Stimulated activated CD4-positive, alpha-beta T cell treated with anti-CD3 and anti-CD28 coated beads, Interleukin-12 subunit alpha, Interleukin-12 subunit beta, amount 100 ng/mL, for 4 hours (primary cell): ENCODE data around the gene UBA6.
"Not testable (repeated sequence)": the region's sequence is repeated elsewhere in the genome, so short reads cannot be mapped to it uniquely, and the experiment has no call there.

ENCODE experiments used
- DNase-seq: peaks from one replicate; pipeline ENCODE4 v3.0.0-alpha.2; 2020

UBA6 gene

GRCh38 chr4:67659065-67659464, 41.9 kb downstream of the UBA6 start:
- DNase-seq = no peak

GRCh38 chr4:67658302-67658701, 42.7 kb downstream of the UBA6 start:
- no peak for DNase-seq

- no peak for DNase-seq
Observed at GRCh38 chr4:67651536-67651935, 49.4 kb downstream of the UBA6 start.

- DNase-seq = no peak
Observed at GRCh38 chr4:67638136-67638535, 62.8 kb downstream of the UBA6 start.

- DNase-seq = not testable (repeated sequence)
Observed at GRCh38 chr4:67636978-67637377, 64.0 kb downstream of the UBA6 start.

- no peak for DNase-seq
Observed at GRCh38 chr4:67635331-67635730, 65.6 kb downstream of the UBA6 start.

- DNase-seq = no peak
Observed at GRCh38 chr4:67634741-67635140, 66.2 kb downstream of the UBA6 start.

GRCh38 chr4:67632492-67632891, 68.5 kb downstream of the UBA6 start:
- DNase-seq = no peak

- DNase-seq = no peak
Observed at GRCh38 chr4:67624939-67625338, 76.0 kb downstream of the UBA6 start.

GRCh38 chr4:67616478-67616877, 84.5 kb downstream of the UBA6 start:
- no peak for DNase-seq

- no peak for DNase-seq
Observed at GRCh38 chr4:67615119-67615518, 85.8 kb downstream of the UBA6 start.

GRCh38 chr4:67614186-67614585, 86.8 kb downstream of the UBA6 start:
- DNase-seq = no peak

- DNase-seq = no peak
Observed at GRCh38 chr4:67608027-67608426, 92.9 kb downstream of the UBA6 start.

- no peak for DNase-seq
Observed at GRCh38 chr4:67604749-67605148, 96.2 kb downstream of the UBA6 start.

- DNase-seq = no peak
Observed at GRCh38 chr4:67604029-67604381, 97.0 kb downstream of the UBA6 start.

GRCh38 chr4:67603310-67604028, 97.5 kb downstream of the UBA6 start:
- no peak for DNase-seq

- DNase-seq = no peak
Observed at GRCh38 chr4:67593741-67594175, 107.2 kb downstream of the UBA6 start.

GRCh38 chr4:67587156-67587555, 113.8 kb downstream of the UBA6 start:
- no peak for DNase-seq

GRCh38 chr4:67584496-67584895, 116.5 kb downstream of the UBA6 start:
- DNase-seq = no peak

- DNase-seq = no peak
Observed at GRCh38 chr4:67581913-67582312, 119.0 kb downstream of the UBA6 start.

GRCh38 chr4:67581208-67581857, 119.6 kb downstream of the UBA6 start:
- DNase-seq = no peak

- DNase-seq = no peak
Observed at GRCh38 chr4:67580577-67580976, 120.4 kb downstream of the UBA6 start.

GRCh38 chr4:67576538-67576937, 124.4 kb downstream of the UBA6 start:
- DNase-seq = no peak

- DNase-seq = no peak
Observed at GRCh38 chr4:67576059-67576466, 124.9 kb downstream of the UBA6 start.
